NCI-H526 treated with DMSO at 0.1 percent for 48 hours (cell line): ENCODE data around the gene HIGD2B.
"Not testable (repeated sequence)": the region's sequence is repeated elsewhere in the genome, so short reads cannot be mapped to it uniquely, and the experiment has no call there.

Experiments used
- DNase-seq: peaks from one replicate; lab custom pipeline; 2025; lab: John Stamatoyannopoulos, UW

The HIGD2B gene

GRCh38 chr15:72685925-72686794 is at the start of gene HIGD2B, which contains the start of gene BBS4:
TSS of gene HIGD2B (minus strand) at chr15:72686182. CDS start at chr15:72676374, 9,808 bp downstream.
TSS of gene BBS4 (plus strand) at chr15:72686207. CDS start at chr15:72686228, 21 bp downstream.
- DNase-seq: no peak

- DNase-seq: no peak
Measured at GRCh38 chr15:72735111-72735510, 49.1 kb upstream of the HIGD2B start.

- peak; percentile 3 for DNase-seq
Measured at GRCh38 chr15:72733941-72734738, 48.2 kb upstream of the HIGD2B start.

GRCh38 chr15:72732516-72732915 is 46.5 kb upstream of the HIGD2B start:
- DNase-seq: no peak

GRCh38 chr15:72732086-72732485 is 46.1 kb upstream of the HIGD2B start:
- DNase-seq: no peak

GRCh38 chr15:72728821-72729220 is 42.8 kb upstream of the HIGD2B start:
- DNase-seq: no peak

GRCh38 chr15:72728249-72728648 is 42.3 kb upstream of the HIGD2B start:
- not testable (repeated sequence) for DNase-seq

GRCh38 chr15:72727154-72727553 is 41.2 kb upstream of the HIGD2B start:
- no peak for DNase-seq

GRCh38 chr15:72725851-72726250 is 39.9 kb upstream of the HIGD2B start:
- DNase-seq: not testable (repeated sequence)

- no peak for DNase-seq
Measured at GRCh38 chr15:72725446-72725845, 39.5 kb upstream of the HIGD2B start.

- DNase-seq: no peak
Measured at GRCh38 chr15:72724028-72724427, 38.0 kb upstream of the HIGD2B start.

- DNase-seq: peak; percentile 31
Measured at GRCh38 chr15:72722071-72722696, 36.2 kb upstream of the HIGD2B start.

- DNase-seq: not testable (repeated sequence)
Measured at GRCh38 chr15:72708551-72709303, 22.7 kb upstream of the HIGD2B start.

GRCh38 chr15:72706266-72706665 is 20.3 kb upstream of the HIGD2B start:
- no peak for DNase-seq

- DNase-seq: no peak
Measured at GRCh38 chr15:72700076-72700475, 14.1 kb upstream of the HIGD2B start.

- DNase-seq: no peak
Measured at GRCh38 chr15:72698938-72699337, 13.0 kb upstream of the HIGD2B start.

- DNase-seq: peak; percentile 24
Measured at GRCh38 chr15:72690938-72691337, 5.0 kb upstream of the HIGD2B start.

GRCh38 chr15:72688697-72689096 is 2.7 kb upstream of the HIGD2B start:
- no peak for DNase-seq

- no peak for DNase-seq
Measured at GRCh38 chr15:72685301-72685924, 569 bp downstream of the HIGD2B start.

- no peak for DNase-seq
Measured at GRCh38 chr15:72682772-72683171, 3.2 kb downstream of the HIGD2B start.

GRCh38 chr15:72680931-72681330 is 5.1 kb downstream of the HIGD2B start:
- DNase-seq: no peak
